ENCODE measurements around the gene TRIM43B. TPM values are rescaled to one million over a fixed set of nuclear protein-coding genes. Genes with fewer than 3 reads are reported as not detected.
"Not testable (repeated sequence)": the region's sequence is repeated elsewhere in the genome, so short reads cannot be mapped to it uniquely, and the experiment has no call there.

TRIM43B gene
- total RNA-seq (2022), result not detected in 2 replicates
- not detected for Bru-seq, nascent RNA
- not detected for BruChase-seq, experiment 1, labeled RNA remaining after a 6-hour chase
- BruChase-seq, experiment 2, labeled RNA remaining after a 2-hour chase, result not detected
- long read RNA-seq, result 0 reads

GRCh38 chr2:95484654-95485053 lies at the start of gene TRIM43B:
Gene TRIM43B, minus strand, starts transcription at chr2:95484754. Its CDS starts 2,040 bp downstream, at chr2:95482714.
- intact Hi-C loops (cut with micrococcal nuclease; ENCODE audit: unreplicated experiment); H3K4me3 Mint-ChIP-seq (ENCODE audit: low read depth, unreplicated experiment); DNase-seq; H3K27me3 Mint-ChIP-seq (ENCODE audit: unreplicated experiment); H3K27ac Mint-ChIP-seq (ENCODE audit: unreplicated experiment); H3K9me3 Mint-ChIP-seq (ENCODE audit: low read depth, unreplicated experiment); H3K4me1 Mint-ChIP-seq (ENCODE audit: low read depth, unreplicated experiment); BruUV-seq (replicated peaks); CTCF ChIA-PET; H3K36me3 Mint-ChIP-seq (ENCODE audit: insufficient read depth, unreplicated experiment): not testable (repeated sequence)

GRCh38 chr2:95531254-95531771 lies 46.8 kb upstream of the TRIM43B start:
- no peaks in the 10 kb centered on the region for H3K9me3 Mint-ChIP-seq (ENCODE audit: low read depth, unreplicated experiment)
- H3K27ac Mint-ChIP-seq (ENCODE audit: unreplicated experiment), result no peak overlapping the region
- H3K4me1 Mint-ChIP-seq (ENCODE audit: low read depth, unreplicated experiment), result peaks cover 15% of the 10 kb centered on the region
- no peaks in the 10 kb centered on the region for H3K27me3 Mint-ChIP-seq (ENCODE audit: unreplicated experiment)
- intact Hi-C loops (cut with micrococcal nuclease; ENCODE audit: unreplicated experiment), result no loop called here
- H3K36me3 Mint-ChIP-seq (ENCODE audit: insufficient read depth, unreplicated experiment), result peaks cover 53% of the 10 kb centered on the region
- no peak overlapping the region for H3K4me3 Mint-ChIP-seq (ENCODE audit: low read depth, unreplicated experiment)
- DNase-seq, result no peak
- TF ChIP-seq CTCF (IDR thresholded peaks at IDR 0.05; ENCODE audit: unreplicated experiment), result no peak
- no TSS peak for BruUV-seq (replicated peaks)
- CTCF ChIA-PET, result no interaction called here

- BruUV-seq (replicated peaks), result no TSS peak
- no peak for TF ChIP-seq CTCF (IDR thresholded peaks at IDR 0.05; ENCODE audit: unreplicated experiment)
- H3K27ac Mint-ChIP-seq (ENCODE audit: unreplicated experiment), result no peak overlapping the region
- intact Hi-C loops (cut with micrococcal nuclease; ENCODE audit: unreplicated experiment), result no loop called here
- peaks cover 15% of the 10 kb centered on the region for H3K4me1 Mint-ChIP-seq (ENCODE audit: low read depth, unreplicated experiment)
- peaks cover 55% of the 10 kb centered on the region for H3K36me3 Mint-ChIP-seq (ENCODE audit: insufficient read depth, unreplicated experiment)
- no peak for DNase-seq
- H3K27me3 Mint-ChIP-seq (ENCODE audit: unreplicated experiment), result no peaks in the 10 kb centered on the region
- no peak overlapping the region for H3K4me3 Mint-ChIP-seq (ENCODE audit: low read depth, unreplicated experiment)
- H3K9me3 Mint-ChIP-seq (ENCODE audit: low read depth, unreplicated experiment), result no peaks in the 10 kb centered on the region
- CTCF ChIA-PET, result no interaction called here
Observed at GRCh38 chr2:95530734-95531133, 46.2 kb upstream of the TRIM43B start.

- DNase-seq, result peak; percentile 83
- BruUV-seq (replicated peaks), result no TSS peak
- Mint-ChIP-seq H3K9me3 (ENCODE audit: low read depth, unreplicated experiment) (no peaks in the 10 kb centered on the region), H3K27me3 (ENCODE audit: unreplicated experiment) (no peaks in the 10 kb centered on the region), H3K4me3 (ENCODE audit: low read depth, unreplicated experiment) (peak overlapping the region; percentile 94), H3K36me3 (ENCODE audit: insufficient read depth, unreplicated experiment) (peaks cover 69% of the 10 kb centered on the region), H3K27ac (ENCODE audit: unreplicated experiment) (peak overlapping the region; percentile 99), H3K4me1 (ENCODE audit: low read depth, unreplicated experiment) (peaks cover 22% of the 10 kb centered on the region)
- TF ChIP-seq CTCF (IDR thresholded peaks at IDR 0.05; ENCODE audit: unreplicated experiment), result peak; percentile 16
- CTCF ChIA-PET, result interaction anchor here (1.1 to 1.2 kb wide), 2 partner anchors 13 to 124 kb away, joined by 3 to 5 read pairs; partner anchors contain the start of gene FAHD2A
- intact Hi-C loops (cut with micrococcal nuclease; ENCODE audit: unreplicated experiment), result loop anchor here (5.0 kb wide), 1 partner anchor 201 kb away; no protein-coding TSS in a partner anchor
Observed at GRCh38 chr2:95526360-95527341, 42.1 kb upstream of the TRIM43B start.

All from Calu3 (cell line).